Right forelimb (tissue), 1 donor: Measurements from ENCODE around the gene NRF1.

Source experiments
- DNase-seq: peaks from one replicate; pipeline ENCODE4 v3.0.0-alpha.2; 2018

NRF1 gene

GRCh38 chr7:129741743-129742213, 130.3 kb downstream of the NRF1 start:
- DNase-seq = no peak

- no peak for DNase-seq
These were observed 130.7 kb downstream of the NRF1 start for GRCh38 chr7:129742256-129742655.

- DNase-seq = no peak
These were observed 135.5 kb downstream of the NRF1 start for GRCh38 chr7:129746857-129747529.

GRCh38 chr7:129748356-129749109, 137.0 kb downstream of the NRF1 start:
- DNase-seq = no peak

- DNase-seq = no peak
These were observed 138.6 kb downstream of the NRF1 start for GRCh38 chr7:129750091-129750490.

- DNase-seq = no peak
These were observed 139.0 kb downstream of the NRF1 start for GRCh38 chr7:129750501-129750900.

GRCh38 chr7:129751916-129752315, 140.4 kb downstream of the NRF1 start:
- DNase-seq = no peak

GRCh38 chr7:129752760-129753159, 141.2 kb downstream of the NRF1 start:
- DNase-seq = no peak

- no peak for DNase-seq
These were observed 142.9 kb downstream of the NRF1 start for GRCh38 chr7:129754406-129754805.

- no peak for DNase-seq
These were observed 146.5 kb downstream of the NRF1 start for GRCh38 chr7:129757991-129758390.

- DNase-seq = no peak
These were observed 151.0 kb downstream of the NRF1 start for GRCh38 chr7:129762387-129762969.

- no peak for DNase-seq
These were observed 152.9 kb downstream of the NRF1 start for GRCh38 chr7:129764247-129765084.

- DNase-seq = no peak
These were observed 153.8 kb downstream of the NRF1 start for GRCh38 chr7:129765352-129765751.

GRCh38 chr7:129767120-129768015, 155.8 kb downstream of the NRF1 start:
- no peak for DNase-seq

GRCh38 chr7:129768614-129769399, 157.3 kb downstream of the NRF1 start:
- DNase-seq = no peak

GRCh38 chr7:129769400-129769774, 157.9 kb downstream of the NRF1 start:
- no peak for DNase-seq

- no peak for DNase-seq
These were observed 158.6 kb downstream of the NRF1 start for GRCh38 chr7:129769866-129770808.

GRCh38 chr7:129771201-129771927, 159.8 kb downstream of the NRF1 start:
- no peak for DNase-seq

GRCh38 chr7:129771928-129772479, 160.5 kb downstream of the NRF1 start:
- no peak for DNase-seq
